Activated CD8-positive, alpha-beta T cell treated with anti-CD3 and anti-CD28 coated beads for 36 hours (primary cell): ENCODE measurements around the gene CDC5L. TPM values are rescaled to one million over a fixed set of nuclear protein-coding genes. Genes with fewer than 3 reads are reported as not detected.

Experiments used
- ATAC-seq: fragments of 200-7000 bp; cut with Tn5 transposase; one replicate; pipeline ENCODE4 v1.10.0; 2021; ENCODE audit warnings: mild to moderate bottlenecking, moderate library complexity
- CTCF ChIA-PET: fragments of 350-600 bp; sonication (Branson Sonifier 250); formaldehyde crosslinking; loops from one replicate; lab custom pipeline; 2021; ENCODE audit warnings: antibody characterized with exemption; lab: Charles Lee
- POLR2A ChIA-PET: fragments of 350-600 bp; sonication (Branson Sonifier 250); formaldehyde crosslinking; loops from one replicate; lab custom pipeline; 2021; ENCODE audit warnings: antibody characterized with exemption; lab: Charles Lee
- DNase-seq: peaks from one replicate; pipeline ENCODE4 v3.0.0-alpha.2; 2020
- H3K27ac Mint-ChIP-seq: one replicate; pipeline ENCODE4 v1.8.0; 2021; ENCODE audit warnings: mild to moderate bottlenecking, mixed read lengths
- H3K27me3 Mint-ChIP-seq: one replicate; pipeline ENCODE4 v1.8.0; 2021; ENCODE audit warnings: mixed read lengths
- H3K36me3 Mint-ChIP-seq: one replicate; pipeline ENCODE4 v1.8.0; 2021; ENCODE audit warnings: low read depth, mixed read lengths
- H3K4me1 Mint-ChIP-seq: one replicate; pipeline ENCODE4 v1.8.0; 2021; ENCODE audit warnings: low read depth, mixed read lengths
- H3K4me3 Mint-ChIP-seq: one replicate; pipeline ENCODE4 v1.8.0; 2021; ENCODE audit warnings: mild to moderate bottlenecking, moderate library complexity, mixed read lengths
- H3K9me3 Mint-ChIP-seq: one replicate; pipeline ENCODE4 v1.8.0; 2021; ENCODE audit warnings: mixed read lengths
- intact Hi-C: fragments of 100-400 bp; cut with micrococcal nuclease; formaldehyde crosslinking; loops from one replicate; pipeline ENCODE4 v1.10.0; 2022
- total RNA-seq, 2 experiments: library from RNA; stranded (reverse); gene quantifications; one replicate each; pipeline ENCODE4 v1.2.3, GENCODE V29; 2021
- TF ChIP-seq, protein P1 (sequence below): fragments of 200-600 bp; IDR thresholded peaks from one replicate; pipeline ENCODE4 v1.8.0; 2022; ENCODE audit warnings: antibody characterized with exemption, mild to moderate bottlenecking

The CDC5L gene
- total RNA-seq, 2 experiments from 2014 or later, result 20.4 to 21.4 TPM

DNA sequence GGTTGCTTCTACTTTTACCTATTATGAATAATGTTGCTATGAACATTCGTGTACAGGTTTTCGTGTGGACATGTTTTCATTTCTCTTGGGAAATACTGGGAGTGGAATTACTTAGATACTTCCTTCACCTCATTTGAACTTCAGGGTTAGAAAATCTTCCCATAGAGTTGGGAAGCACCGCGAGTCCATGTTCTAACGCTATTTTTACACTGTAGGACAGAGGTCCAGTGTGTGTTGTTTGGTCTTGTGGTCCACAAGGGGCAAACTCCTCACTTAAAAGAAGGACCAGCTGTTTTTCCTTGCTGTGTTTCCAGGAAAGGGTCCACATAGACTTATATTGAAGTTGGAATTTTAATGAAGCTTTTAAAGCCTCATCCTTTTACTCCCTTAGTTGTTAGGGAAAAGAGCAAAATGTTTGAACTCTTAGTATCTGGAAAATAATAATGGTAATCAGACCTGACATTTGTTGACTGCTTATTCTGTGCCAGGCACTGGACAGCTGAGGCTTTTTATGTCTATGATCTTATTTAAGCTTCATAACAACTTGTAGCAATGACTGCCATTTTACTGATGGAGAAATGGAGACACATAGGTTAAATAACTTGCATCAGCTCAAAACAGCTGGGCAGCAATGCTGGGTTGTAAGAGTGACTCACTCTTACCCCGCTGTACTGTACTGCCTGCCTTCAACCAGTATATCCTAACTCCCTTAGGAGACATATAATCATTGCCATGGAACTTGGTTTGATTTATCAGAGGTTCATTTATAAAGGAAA is 52.0 kb downstream of the CDC5L start:
- Mint-ChIP-seq H3K4me1 (peaks cover 17% of the 10 kb centered on the region), H3K36me3 (peaks cover 68% of the 10 kb centered on the region), H3K4me3 (no peak overlapping the region), H3K9me3 (peaks cover 15% of the 10 kb centered on the region), H3K27me3 (no peaks in the 10 kb centered on the region), H3K27ac (no peak overlapping the region)
- TF ChIP-seq, protein P1, sequence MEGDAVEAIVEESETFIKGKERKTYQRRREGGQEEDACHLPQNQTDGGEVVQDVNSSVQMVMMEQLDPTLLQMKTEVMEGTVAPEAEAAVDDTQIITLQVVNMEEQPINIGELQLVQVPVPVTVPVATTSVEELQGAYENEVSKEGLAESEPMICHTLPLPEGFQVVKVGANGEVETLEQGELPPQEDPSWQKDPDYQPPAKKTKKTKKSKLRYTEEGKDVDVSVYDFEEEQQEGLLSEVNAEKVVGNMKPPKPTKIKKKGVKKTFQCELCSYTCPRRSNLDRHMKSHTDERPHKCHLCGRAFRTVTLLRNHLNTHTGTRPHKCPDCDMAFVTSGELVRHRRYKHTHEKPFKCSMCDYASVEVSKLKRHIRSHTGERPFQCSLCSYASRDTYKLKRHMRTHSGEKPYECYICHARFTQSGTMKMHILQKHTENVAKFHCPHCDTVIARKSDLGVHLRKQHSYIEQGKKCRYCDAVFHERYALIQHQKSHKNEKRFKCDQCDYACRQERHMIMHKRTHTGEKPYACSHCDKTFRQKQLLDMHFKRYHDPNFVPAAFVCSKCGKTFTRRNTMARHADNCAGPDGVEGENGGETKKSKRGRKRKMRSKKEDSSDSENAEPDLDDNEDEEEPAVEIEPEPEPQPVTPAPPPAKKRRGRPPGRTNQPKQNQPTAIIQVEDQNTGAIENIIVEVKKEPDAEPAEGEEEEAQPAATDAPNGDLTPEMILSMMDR, result no peak
- POLR2A ChIA-PET, result no interaction called here
- DNase-seq, result peak; percentile 19
- intact Hi-C loops, result no loop called here
- ATAC-seq, result no peak
- CTCF ChIA-PET, result interaction anchor here (0.7 to 1.4 kb wide), 5 partner anchors 14 to 135 kb away, joined by 3 to 5 read pairs (median 3); no protein-coding TSS in a partner anchor

DNA sequence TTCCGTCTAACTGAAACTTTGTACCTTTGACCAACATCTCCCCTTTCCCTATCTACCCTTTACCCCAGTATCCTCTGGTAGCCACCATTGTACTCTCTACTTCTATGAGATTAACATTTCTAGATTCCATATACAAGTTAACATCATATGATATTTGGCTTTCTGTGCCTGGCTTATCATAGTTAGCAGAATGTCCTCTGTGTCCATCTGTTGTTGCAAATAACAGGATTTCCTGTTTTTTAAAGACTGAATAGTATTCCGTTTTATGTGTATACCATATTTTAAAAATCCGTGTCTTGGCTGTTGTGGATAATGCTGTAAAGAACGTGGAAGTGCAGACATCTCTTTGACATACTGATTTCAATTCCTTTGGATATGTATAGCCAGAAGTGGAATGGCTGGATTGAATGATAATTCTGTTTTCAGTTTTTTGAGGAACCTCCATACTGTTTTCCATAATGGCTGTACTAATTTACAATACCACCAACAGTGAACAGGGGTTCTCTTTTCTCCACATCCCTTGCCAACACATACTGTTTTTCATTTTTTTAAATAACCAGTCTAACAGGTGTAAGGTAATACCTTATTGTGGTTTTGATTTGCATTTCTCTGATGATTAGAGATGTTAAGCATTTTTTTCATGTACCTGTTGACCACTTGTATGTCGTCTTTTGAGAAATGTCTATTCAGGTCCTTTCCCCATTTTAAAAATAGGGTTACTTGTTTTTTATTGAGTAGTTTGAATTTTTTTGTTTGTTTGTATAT is 53.8 kb downstream of the CDC5L start:
- ChIA-PET POLR2A (no interaction called here), CTCF (interaction anchor here (1.2 to 2.9 kb wide), 2 partner anchors 9 to 10 kb away, joined by 3 to 10 read pairs; no protein-coding TSS in a partner anchor)
- Mint-ChIP-seq H3K4me1 (peaks cover 11% of the 10 kb centered on the region), H3K36me3 (peaks cover 64% of the 10 kb centered on the region), H3K27me3 (no peaks in the 10 kb centered on the region), H3K9me3 (peaks cover 15% of the 10 kb centered on the region), H3K4me3 (no peak overlapping the region), H3K27ac (no peak overlapping the region)
- intact Hi-C loops, result no loop called here
- DNase-seq (no peak), ATAC-seq (no peak)
- TF ChIP-seq, protein P1, result no peak

DNA sequence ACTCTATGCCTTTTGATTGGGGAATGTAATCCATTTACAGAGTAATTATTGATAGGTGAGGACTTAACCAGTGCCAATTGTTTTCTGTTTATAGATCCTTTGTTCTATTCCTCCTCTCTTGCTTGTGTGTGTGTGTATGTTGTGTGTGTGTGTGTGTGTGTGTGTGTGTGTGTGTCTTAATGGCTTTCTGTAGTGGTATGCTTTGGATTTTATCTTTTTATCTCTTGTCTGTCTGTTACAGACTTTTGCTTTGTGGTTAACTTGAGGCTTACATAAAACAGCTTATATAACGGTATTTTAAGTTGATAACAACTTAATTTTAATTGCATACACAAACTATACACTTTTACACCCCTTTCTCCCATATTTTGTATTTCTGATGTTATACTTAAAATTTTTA is 54.7 kb downstream of the CDC5L start:
- Mint-ChIP-seq H3K9me3 (peaks cover 15% of the 10 kb centered on the region), H3K36me3 (peaks cover 61% of the 10 kb centered on the region), H3K4me1 (peaks cover 9% of the 10 kb centered on the region), H3K4me3 (no peak overlapping the region), H3K27me3 (no peaks in the 10 kb centered on the region), H3K27ac (no peak overlapping the region)
- ATAC-seq (no peak), DNase-seq (no peak)
- CTCF ChIA-PET, result interaction anchor here (0.8 to 4.2 kb wide), 4 partner anchors 11 to 34 kb away, joined by 3 to 22 read pairs (median 6); no protein-coding TSS in a partner anchor
- intact Hi-C loops, result no loop called here
- TF ChIP-seq, protein P1, result no peak
- POLR2A ChIA-PET, result no interaction called here

DNA sequence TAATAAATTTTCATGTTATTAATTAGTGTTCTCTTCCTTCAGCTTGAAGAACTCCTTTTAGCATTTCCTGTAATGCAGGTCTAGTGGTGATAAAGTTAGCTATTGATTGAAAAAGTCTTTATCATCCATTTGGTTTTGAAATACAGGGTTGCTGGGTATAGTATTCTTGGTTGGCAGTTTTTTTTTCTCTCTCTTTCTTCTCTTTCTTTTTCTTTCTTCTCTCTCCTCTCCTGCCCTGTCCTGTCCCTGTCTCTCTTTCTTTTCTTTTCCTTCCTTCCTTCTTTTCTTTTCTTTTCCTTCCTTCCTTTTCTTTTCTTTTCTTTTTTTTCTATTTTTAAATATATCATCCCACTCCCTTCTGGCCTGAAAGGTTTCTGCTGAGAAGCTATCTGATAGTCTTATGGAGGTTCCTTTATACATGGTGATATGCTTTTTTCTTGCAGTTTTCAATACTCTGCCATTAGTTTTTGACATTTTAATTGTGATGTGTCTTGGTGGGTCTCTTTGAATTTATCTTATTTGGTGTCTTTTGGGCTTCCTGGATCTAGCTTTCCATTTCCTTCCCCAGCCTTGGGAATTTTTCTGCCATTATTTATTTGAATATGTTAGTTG is 55.4 kb downstream of the CDC5L start:
- Mint-ChIP-seq H3K36me3 (peaks cover 65% of the 10 kb centered on the region), H3K4me3 (no peak overlapping the region), H3K27ac (no peak overlapping the region), H3K4me1 (peaks cover 9% of the 10 kb centered on the region), H3K9me3 (peaks cover 15% of the 10 kb centered on the region), H3K27me3 (no peaks in the 10 kb centered on the region)
- TF ChIP-seq, protein P1, result no peak
- ChIA-PET POLR2A (no interaction called here), CTCF (interaction anchor here (0.8 to 4.2 kb wide), 4 partner anchors 11 to 33 kb away, joined by 3 to 22 read pairs (median 6); no protein-coding TSS in a partner anchor)
- DNase-seq (no peak), ATAC-seq (no peak)
- intact Hi-C loops, result no loop called here
